Measurements from ENCODE around the gene HSFY2.
"Not testable (repeated sequence)": the region's sequence is repeated elsewhere in the genome, so short reads cannot be mapped to it uniquely, and the experiment has no call there.

DNA sequence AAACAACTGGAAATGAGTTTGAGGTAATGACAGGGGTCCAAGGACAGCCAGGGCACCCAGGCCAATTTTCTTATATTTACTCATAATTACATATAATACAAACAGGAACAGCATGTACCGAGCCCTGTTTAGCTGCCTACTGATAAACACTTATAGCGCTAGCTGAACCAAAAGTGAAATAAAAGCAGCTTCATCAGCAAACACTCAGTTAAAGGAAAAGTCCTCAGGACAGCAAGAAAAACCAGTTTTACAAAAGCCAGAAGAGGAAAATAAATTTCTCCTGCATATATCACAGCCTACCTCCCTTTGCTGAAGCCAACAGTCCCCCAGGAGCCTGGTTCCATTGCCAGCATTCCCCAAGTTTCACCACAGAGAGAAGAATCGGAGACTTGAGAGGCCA is 49.8 kb downstream of the HSFY2 start:
- not testable (repeated sequence) for TF ChIP-seq EP300, CTCF (IDR thresholded peaks at IDR 0.05)

All from suprapubic skin (tissue), 3 donors.